HTERT RPE-1 (cell line): ENCODE measurements around the gene ACSS2.
"Not testable (repeated sequence)": the region's sequence is repeated elsewhere in the genome, so short reads cannot be mapped to it uniquely, and the experiment has no call there.

Experiments used
- in situ Hi-C: fragments of 300-500 bp; cut with MboI; formaldehyde crosslinking; loops from 4 replicates; pipeline ENCODE4 v1.14.3; 2020; ENCODE audit warnings: low sequenced_read_pairs

Gene ACSS2

GRCh38 chr20:34873583-34874093 lies 2.8 kb upstream of the ACSS2 start:
- in situ Hi-C loops = no loop called here

DNA sequence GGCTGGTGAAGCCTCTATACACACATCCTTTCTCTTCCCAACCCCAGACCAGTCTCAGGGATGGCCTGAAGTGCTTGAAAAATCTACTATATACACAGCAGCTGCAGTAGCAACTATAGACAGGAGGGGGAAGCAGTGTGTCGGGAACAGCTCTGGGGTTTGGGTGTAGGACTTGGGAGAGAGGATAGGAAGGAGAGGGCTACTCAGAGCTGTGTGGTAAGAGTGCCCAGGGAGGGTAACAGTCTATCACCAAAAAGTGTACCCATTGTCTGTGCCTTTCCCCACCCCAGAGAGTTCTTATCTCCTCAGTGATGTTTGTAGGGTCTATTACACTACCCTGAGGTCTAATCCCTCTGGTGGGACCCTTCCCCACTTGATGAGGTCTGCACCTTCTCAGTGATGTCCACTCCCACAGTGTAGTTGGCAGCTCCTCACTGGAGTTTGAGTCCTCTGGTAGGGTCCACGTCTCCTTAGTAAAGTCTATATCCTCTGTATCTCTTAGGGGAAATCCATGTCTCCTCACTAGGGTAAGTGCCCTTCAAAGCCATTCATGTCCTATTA lies 2.2 kb upstream of the ACSS2 start:
- in situ Hi-C loops = no loop called here

DNA sequence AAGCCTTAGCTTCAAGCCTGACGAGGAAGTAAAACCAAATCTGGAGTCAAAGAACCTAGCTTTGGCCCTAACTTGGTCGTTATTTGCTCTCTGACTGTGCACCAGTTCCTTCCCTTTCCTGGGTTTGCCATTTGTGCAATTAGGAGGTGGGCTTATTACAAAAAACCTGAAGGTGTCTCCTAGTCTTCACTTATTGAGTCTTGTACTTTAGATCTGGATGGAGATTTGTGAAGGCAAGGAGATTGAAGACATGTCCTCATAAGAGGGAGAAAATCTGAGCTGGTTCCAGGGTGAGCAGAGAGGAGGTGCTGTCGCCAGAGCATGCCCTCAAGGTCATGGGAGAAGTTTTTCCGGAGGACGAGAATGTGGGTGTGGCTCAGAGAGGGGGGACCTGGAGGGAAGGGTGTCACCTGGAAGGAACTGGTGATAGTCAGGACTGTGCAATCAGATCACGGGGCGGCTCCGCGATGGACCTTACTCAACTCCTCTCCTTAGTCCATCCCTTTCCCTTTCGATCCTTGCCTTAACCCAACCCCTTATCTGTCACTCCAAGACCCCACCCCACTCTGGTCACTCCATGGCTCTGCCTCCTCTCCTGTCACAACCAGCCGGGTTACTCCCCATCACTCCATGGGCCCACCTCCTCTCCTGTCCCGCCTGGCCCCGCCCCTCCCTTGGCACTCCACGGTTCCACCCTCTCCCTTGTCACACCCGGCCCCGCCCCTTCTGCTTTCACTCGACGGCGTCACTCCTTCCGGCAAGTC lies 588 bp upstream of the ACSS2 start:
- in situ Hi-C loops = no loop called here

- in situ Hi-C loops = no loop called here
Observed at GRCh38 chr20:34880215-34880850, 3.9 kb downstream of the ACSS2 start.

- in situ Hi-C loops = not testable (repeated sequence)
Observed at GRCh38 chr20:34880971-34881370, 4.6 kb downstream of the ACSS2 start.

GRCh38 chr20:34881689-34882088 lies 5.3 kb downstream of the ACSS2 start:
- in situ Hi-C loops = no loop called here

DNA sequence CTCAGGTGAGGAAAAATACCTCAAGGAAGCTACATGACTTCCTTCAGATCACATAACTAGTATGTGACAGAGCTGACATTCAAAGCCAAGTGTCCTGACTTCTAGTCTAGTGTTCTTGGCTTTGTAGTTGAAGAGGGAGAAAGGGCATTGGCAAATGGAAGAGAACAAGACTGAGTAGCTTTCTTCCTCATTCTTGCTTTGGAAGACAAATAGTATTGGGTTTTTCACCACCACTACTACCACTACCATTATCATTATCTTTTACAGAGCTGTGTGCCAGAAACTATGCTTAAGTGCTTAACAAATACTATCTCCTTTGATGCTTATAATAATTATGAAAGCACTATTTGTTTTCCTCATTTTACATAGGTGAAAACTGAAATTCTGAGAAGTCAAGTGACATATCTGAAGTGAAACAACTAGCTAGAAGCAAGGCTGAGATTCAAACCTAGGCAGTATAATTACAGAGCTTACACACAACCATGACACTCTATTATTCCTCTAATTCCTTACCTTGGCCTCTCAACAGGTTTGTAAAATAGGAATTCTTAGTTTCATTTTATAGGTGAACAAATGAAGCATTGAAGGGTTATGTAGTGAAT lies 6.8 kb downstream of the ACSS2 start:
- in situ Hi-C loops = no loop called here

GRCh38 chr20:34883809-34884208 lies 7.4 kb downstream of the ACSS2 start:
- in situ Hi-C loops = no loop called here

- in situ Hi-C loops = no loop called here
Observed at GRCh38 chr20:34884260-34884659, 7.8 kb downstream of the ACSS2 start.

- in situ Hi-C loops = no loop called here
Observed at GRCh38 chr20:34886122-34886521, 9.7 kb downstream of the ACSS2 start.

DNA sequence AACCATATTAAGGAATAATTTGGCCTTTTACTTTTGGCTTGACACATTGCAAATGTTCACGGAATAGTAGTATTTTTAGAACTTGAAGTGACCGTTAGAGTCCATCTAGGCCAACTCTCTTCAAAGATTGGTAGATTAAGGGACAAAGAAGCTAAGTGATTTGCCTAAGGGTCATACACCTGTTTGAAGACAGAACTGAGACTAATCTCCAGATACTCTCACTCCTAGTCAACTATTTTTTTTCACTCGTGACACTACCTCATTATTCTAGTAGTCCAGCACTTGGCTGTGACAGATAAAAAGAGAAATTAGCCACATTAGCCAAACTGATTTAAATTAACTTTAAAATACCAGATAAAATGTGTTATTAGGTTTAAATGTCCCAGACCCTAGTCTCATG lies 10.6 kb downstream of the ACSS2 start:
- in situ Hi-C loops = no loop called here

DNA sequence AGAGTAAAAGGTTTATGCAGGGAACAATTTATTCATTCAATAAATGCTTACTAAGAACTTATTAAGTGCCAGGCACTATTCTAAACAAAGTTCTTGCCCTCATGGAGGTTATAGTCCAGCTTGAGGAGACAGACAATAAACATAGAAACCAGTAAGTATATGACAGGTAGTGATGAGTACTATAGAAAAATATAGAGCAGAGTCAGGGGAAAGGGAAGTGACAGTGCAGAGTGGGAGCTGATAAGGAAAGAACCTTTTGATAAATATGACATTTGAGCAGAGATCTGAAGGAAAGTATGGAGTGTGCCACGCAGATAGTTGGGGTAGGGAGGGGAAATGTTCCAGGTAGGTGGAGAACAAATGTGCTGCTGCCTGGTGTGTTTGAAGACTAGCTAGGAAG lies 12.1 kb downstream of the ACSS2 start:
- in situ Hi-C loops = no loop called here

DNA sequence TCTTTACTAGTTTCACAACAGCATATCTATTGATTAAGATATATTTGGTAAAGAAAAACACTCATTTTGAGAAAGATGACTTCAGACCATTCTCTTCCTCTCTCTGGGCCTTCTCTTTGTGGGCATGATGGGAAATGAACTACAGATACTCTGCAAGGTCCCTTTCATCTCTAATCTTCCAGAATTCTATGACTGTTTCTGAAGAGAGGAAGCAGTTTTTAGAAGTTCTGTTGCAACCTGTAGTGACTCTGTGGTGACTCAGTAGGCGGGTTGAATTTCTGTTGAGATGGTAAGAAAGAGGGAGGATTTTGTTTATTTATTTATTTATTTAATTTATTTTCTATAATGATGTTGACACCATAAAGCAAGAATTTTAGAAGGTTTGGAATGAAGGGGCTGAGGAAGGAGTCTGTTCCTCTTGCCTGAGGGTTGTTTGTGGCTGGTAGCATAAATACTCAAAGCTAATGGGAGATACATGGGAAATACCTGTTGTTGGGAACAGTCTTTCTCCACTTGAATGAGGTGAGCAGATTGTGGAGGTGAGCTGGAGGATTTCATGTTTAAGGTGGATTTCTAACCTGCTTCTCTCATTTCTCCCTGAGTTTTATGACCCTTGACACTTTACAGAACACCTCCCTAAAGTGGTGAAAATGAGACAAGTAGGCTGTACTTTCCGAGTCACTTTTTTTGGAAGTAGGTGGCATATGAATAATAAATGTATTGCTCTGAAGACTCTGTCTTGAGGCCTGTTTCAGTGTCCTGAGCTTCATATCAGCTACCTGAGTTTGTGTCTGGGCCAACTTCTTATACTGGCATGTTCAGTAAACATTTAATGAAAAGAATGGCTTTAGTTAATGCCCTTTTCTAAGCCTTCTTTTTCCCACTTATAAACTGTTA lies 15.0 kb downstream of the ACSS2 start:
- in situ Hi-C loops = no loop called here

DNA sequence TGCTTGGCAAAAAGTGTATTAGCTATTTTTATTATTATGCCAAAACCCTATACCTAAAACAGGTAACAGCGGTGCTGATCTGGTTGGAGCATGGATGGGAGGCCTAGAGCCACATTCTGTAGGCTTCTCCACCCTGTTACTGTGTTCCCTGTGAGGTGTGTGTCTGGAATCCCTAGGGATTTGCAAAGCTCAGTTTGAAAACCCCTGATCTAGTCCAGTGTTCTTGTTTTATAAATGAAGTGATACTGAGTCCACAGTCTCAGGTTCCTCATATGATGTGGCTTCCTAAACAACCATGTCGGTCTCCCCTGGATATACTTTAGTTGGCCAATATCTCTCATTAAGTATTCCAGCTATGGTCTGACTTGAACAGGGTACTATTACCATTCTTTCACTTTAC lies 16.3 kb downstream of the ACSS2 start:
- in situ Hi-C loops = no loop called here

DNA sequence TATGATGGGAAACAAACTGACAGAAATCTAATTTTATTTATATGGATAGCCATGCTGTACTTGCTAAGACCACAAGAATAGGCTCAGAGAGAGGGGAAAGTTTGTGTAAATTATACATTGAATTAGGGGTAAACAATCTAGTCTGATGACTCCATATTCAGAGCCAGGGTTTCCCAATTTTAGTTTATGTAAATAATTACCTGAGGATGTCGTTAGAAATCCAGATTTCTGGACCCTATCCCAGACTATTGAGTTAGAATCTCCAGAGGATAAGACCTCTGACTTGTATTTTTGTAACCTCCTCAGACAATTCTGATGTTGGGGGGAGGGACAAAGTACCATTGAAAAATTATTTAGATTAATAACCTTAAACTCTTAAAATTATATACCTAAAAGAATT lies 18.3 kb downstream of the ACSS2 start:
- in situ Hi-C loops = no loop called here

- in situ Hi-C loops = no loop called here
Observed at GRCh38 chr20:34895465-34895864, 19.1 kb downstream of the ACSS2 start.

- in situ Hi-C loops = no loop called here
Observed at GRCh38 chr20:34896086-34896621, 19.7 kb downstream of the ACSS2 start.

- in situ Hi-C loops = not testable (repeated sequence)
Observed at GRCh38 chr20:34898129-34898528, 21.7 kb downstream of the ACSS2 start.

DNA sequence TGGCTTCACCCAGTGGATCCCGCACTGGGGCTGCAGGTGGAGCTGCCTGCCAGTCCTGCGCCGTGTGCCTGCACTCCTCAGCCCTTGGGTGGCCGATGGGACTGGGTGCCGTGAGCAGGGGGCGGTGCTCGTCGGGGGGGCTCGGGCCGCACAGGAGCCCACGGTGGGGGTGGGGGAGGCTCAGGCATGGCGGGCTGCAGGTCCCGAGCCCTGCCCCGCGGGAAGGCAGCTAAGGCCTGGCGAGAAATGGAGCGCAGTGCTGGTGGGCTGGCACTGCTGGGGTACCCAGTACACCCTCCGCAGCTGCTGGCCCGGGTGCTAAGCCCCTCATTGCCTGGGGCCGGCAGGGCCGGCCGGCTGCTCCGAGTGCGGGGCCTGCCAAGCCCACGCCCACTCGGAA lies 22.3 kb downstream of the ACSS2 start:
- in situ Hi-C loops = not testable (repeated sequence)

GRCh38 chr20:34904202-34904621 lies 27.8 kb downstream of the ACSS2 start:
- in situ Hi-C loops = no loop called here
